GM21447 (cell line): ENCODE measurements around the gene NUTF2.
"Not testable (repeated sequence)": the region's sequence is repeated elsewhere in the genome, so short reads cannot be mapped to it uniquely, and the experiment has no call there.

ENCODE experiments used
- ATAC-seq: cut with Tn5 transposase; IDR thresholded peaks from one replicate; pipeline ENCODE4 v1.9.1; 2021; ENCODE audit not compliant: unreplicated experiment

NUTF2 gene

GRCh38 chr16:67862623-67863583 lies 16.2 kb downstream of the NUTF2 start:
- no peak for ATAC-seq

GRCh38 chr16:67864044-67864443 lies 17.3 kb downstream of the NUTF2 start:
- ATAC-seq = not testable (repeated sequence)

- ATAC-seq = no peak
These were observed 17.9 kb downstream of the NUTF2 start for GRCh38 chr16:67864594-67864993.

- no peak for ATAC-seq
These were observed 18.6 kb downstream of the NUTF2 start for GRCh38 chr16:67865318-67865717.

- ATAC-seq = no peak
These were observed 21.6 kb downstream of the NUTF2 start for GRCh38 chr16:67868290-67868689.

- ATAC-seq = no peak
These were observed 22.9 kb downstream of the NUTF2 start for GRCh38 chr16:67869653-67870052.

GRCh38 chr16:67871256-67871655 lies 24.5 kb downstream of the NUTF2 start:
- ATAC-seq = no peak

GRCh38 chr16:67872131-67872630 lies 25.4 kb downstream of the NUTF2 start:
- ATAC-seq = no peak

GRCh38 chr16:67872631-67873434 lies 26.1 kb downstream of the NUTF2 start, which contains the start of gene EDC4:
EDC4 (plus strand) TSS chr16:67873052; CDS start chr16:67873262, 210 bp downstream.
- peak; percentile 62 for ATAC-seq

DNA sequence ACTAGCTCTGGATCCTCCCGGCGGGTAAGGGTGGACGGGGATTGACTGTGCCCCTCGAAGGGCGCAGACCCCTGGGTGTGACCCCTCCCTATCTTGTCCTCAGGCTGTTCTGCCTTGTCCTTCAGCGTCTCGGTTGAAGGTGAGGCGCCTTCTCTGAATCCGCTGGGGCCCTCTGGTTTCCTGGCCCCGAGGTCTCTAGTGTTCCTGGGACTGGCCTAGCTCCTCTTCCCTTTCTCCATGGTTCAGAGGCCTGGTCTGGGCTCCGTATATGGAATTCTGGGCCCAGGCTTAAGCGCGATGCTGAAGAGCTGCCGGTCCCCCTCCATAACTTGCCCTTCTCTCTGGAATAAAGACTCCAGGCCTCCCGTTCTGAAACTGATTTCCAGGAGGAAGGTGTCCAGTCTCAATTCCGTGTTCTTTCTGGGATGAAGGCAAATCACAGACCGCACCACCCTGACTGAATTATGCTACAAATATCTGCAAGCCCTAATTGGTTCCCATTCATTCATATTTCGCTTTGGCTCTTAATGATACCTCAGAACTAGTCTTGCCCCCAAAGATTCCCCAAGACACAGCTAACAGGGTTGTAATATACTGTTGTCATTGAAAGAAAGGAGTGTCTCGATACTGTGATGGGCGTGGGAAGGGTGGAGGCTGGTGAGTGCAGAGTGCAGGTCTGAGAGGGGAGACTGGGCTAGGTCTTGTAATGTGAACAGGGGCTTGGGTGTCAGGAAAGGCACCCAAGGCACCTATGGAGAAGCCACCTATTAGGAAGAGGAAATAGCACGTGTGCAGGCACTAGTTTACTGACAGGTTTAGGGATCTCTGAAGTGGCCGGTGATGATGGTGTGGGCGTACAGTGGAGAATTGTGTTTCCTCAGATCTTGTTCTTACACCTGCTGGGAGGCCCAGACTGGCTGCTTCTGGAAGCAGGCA lies 27.0 kb downstream of the NUTF2 start:
- ATAC-seq = peak; percentile 12

GRCh38 chr16:67874372-67874771 lies 27.6 kb downstream of the NUTF2 start:
- no peak for ATAC-seq

DNA sequence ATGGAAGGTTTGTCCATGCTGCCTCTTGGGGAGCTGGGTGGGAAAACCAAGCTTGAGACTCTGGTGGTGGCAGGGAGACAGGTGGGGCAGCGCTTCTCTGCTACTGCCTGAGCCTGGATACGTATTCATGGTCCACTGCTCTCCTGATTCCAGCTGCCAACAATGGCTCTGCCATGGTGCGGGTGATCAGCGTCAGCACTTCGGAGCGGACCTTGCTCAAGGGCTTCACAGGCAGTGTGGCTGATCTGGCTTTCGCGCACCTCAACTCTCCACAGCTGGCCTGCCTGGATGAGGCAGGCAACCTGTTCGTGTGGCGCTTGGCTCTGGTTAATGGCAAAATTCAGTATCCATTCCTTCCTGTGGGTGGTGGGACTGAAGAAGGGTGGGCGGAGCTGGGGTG lies 30.3 kb downstream of the NUTF2 start:
- ATAC-seq = no peak

DNA sequence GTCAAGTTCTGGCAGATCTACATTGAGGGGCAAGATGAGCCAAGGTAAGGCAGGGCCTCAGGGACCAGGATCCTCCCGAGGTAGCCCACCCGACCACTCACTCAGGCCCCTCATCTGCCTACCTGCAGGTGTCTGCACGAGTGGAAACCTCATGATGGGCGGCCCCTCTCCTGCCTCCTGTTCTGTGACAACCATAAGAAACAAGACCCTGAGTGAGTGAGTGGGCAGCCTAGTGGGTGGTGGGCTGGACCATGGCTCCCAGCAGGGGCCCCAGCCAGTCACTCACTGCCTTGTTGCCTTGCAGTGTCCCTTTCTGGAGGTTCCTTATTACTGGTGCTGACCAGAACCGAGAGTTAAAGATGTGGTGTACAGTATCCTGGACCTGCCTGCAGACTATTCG lies 31.5 kb downstream of the NUTF2 start:
- ATAC-seq = no peak

- no peak for ATAC-seq
These were observed 32.1 kb downstream of the NUTF2 start for GRCh38 chr16:67878846-67879245.

DNA sequence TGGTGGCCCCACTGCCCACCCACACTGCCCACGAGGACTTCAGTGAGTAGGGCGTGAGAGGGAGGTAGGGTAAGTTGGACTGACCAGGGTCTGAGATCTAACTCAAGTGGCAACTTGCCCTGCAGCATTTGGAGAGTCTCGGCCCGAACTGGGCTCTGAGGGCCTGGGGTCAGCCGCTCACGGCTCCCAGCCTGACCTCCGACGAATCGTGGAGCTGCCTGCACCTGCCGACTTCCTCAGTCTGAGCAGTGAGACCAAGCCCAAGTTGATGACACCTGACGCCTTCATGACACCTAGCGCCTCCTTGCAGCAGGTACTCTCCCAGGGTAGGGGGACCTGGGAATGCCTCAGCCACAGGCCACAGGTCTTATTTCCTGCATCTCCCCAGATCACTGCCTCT lies 32.7 kb downstream of the NUTF2 start:
- no peak for ATAC-seq

DNA sequence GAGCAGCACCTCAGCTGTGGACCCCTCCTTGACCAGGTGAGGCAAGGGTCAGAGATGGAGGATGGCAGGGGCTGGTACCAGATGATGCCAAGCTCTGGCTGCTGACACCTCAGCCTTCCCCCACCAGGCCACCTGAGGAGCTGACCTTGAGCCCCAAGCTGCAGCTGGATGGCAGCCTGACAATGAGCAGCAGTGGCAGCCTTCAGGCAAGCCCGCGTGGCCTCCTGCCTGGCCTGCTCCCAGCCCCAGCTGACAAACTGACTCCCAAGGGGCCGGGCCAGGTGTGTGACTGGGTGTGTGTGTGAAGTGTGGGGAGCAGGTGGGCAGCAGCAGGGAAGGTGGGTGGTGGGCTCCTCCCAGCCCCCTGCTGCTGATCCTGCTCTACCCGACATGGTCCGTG lies 33.2 kb downstream of the NUTF2 start:
- no peak for ATAC-seq

- ATAC-seq = no peak
These were observed 33.9 kb downstream of the NUTF2 start for GRCh38 chr16:67880584-67880983.

- ATAC-seq = no peak
These were observed 35.0 kb downstream of the NUTF2 start for GRCh38 chr16:67881621-67882161.

GRCh38 chr16:67882374-67883145 lies 35.8 kb downstream of the NUTF2 start:
- ATAC-seq = no peak
